WERI-Rb-1 (cell line): Measurements from ENCODE around the gene CANT1.

Experiments
- DNase-seq: peaks from one replicate; pipeline ENCODE4 v3.0.0-alpha.2; 2020
- H3K27ac ChIP-seq: fragments of 250-450 bp; sonication (Bioruptor Pico); 2 replicates; pipeline ENCODE4 v1.5.1; 2020; ENCODE audit warnings: mild to moderate bottlenecking, moderate library complexity
- H3K27me3 ChIP-seq: fragments of 250-450 bp; sonication (Bioruptor Pico); 2 replicates; pipeline ENCODE4 v1.5.1; 2021; ENCODE audit warnings: mild to moderate bottlenecking, low read depth, moderate library complexity; ENCODE audit not compliant: insufficient read depth, severe bottlenecking
- H3K36me3 ChIP-seq: fragments of 250-450 bp; sonication (Bioruptor Pico); 2 replicates; pipeline ENCODE4 v1.5.1; 2020; ENCODE audit warnings: mild to moderate bottlenecking, moderate library complexity
- H3K4me3 ChIP-seq: 2 replicates; pipeline ENCODE4 v1.5.1; 2011; ENCODE audit warnings: low read depth, mild to moderate bottlenecking, control low read depth, low read length
- H3K9me3 ChIP-seq: fragments of 250-450 bp; sonication (Bioruptor Pico); 2 replicates; pipeline ENCODE4 v1.5.1; 2021; ENCODE audit warnings: mild to moderate bottlenecking, moderate library complexity; ENCODE audit not compliant: severe bottlenecking
- TF ChIP-seq, protein P1 (sequence below): IDR thresholded peaks from 2 replicates; pipeline ENCODE4 v1.5.1; 2011; ENCODE audit warnings: low read depth, mild to moderate bottlenecking, control low read depth, inconsistent platforms, low read length

The CANT1 gene

DNA sequence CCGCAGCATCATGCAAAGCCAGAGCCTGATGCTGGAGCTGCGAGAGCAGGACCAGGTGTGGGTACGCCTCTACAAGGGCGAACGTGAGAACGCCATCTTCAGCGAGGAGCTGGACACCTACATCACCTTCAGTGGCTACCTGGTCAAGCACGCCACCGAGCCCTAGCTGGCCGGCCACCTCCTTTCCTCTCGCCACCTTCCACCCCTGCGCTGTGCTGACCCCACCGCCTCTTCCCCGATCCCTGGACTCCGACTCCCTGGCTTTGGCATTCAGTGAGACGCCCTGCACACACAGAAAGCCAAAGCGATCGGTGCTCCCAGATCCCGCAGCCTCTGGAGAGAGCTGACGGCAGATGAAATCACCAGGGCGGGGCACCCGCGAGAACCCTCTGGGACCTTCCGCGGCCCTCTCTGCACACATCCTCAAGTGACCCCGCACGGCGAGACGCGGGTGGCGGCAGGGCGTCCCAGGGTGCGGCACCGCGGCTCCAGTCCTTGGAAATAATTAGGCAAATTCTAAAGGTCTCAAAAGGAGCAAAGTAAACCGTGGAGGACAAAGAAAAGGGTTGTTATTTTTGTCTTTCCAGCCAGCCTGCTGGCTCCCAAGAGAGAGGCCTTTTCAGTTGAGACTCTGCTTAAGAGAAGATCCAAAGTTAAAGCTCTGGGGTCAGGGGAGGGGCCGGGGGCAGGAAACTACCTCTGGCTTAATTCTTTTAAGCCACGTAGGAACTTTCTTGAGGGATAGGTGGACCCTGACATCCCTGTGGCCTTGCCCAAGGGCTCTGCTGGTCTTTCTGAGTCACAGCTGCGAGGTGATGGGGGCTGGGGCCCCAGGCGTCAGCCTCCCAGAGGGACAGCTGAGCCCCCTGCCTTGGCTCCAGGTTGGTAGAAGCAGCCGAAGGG, 38.6 kb upstream of the CANT1 start:
- Histone ChIP-seq H3K4me3 (no peak overlapping the region), H3K27me3 (no peaks in the 10 kb centered on the region), H3K36me3 (no peaks in the 10 kb centered on the region), H3K9me3 (peaks cover 3% of the 10 kb centered on the region), H3K27ac (no peak overlapping the region)
- no peak for DNase-seq
- TF ChIP-seq, protein P1, sequence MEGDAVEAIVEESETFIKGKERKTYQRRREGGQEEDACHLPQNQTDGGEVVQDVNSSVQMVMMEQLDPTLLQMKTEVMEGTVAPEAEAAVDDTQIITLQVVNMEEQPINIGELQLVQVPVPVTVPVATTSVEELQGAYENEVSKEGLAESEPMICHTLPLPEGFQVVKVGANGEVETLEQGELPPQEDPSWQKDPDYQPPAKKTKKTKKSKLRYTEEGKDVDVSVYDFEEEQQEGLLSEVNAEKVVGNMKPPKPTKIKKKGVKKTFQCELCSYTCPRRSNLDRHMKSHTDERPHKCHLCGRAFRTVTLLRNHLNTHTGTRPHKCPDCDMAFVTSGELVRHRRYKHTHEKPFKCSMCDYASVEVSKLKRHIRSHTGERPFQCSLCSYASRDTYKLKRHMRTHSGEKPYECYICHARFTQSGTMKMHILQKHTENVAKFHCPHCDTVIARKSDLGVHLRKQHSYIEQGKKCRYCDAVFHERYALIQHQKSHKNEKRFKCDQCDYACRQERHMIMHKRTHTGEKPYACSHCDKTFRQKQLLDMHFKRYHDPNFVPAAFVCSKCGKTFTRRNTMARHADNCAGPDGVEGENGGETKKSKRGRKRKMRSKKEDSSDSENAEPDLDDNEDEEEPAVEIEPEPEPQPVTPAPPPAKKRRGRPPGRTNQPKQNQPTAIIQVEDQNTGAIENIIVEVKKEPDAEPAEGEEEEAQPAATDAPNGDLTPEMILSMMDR: no peak

DNA sequence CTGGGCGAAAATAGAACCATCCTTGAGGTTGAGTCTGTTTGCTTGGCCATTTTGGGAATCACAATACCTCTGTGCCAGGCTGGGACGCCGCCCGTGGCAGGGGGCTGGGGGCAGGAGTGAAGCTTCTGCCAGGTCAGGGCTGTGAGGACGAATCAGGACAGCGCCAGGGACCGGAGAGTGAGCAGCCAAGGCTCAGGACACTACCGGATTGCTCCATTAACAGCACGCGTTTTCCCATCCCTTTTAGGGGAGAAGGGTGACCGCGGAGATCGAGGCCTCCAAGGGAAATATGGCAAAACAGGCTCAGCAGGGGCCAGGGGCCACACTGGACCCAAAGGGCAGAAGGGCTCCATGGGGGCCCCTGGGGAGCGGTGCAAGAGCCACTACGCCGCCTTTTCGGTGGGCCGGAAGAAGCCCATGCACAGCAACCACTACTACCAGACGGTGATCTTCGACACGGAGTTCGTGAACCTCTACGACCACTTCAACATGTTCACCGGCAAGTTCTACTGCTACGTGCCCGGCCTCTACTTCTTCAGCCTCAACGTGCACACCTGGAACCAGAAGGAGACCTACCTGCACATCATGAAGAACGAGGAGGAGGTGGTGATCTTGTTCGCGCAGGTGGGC, 37.8 kb upstream of the CANT1 start:
- no peak for DNase-seq
- no peak overlapping the region for H3K4me3 ChIP-seq
- H3K36me3 ChIP-seq: no peaks in the 10 kb centered on the region
- no peak overlapping the region for H3K27ac ChIP-seq
- H3K9me3 ChIP-seq: peaks cover 3% of the 10 kb centered on the region
- TF ChIP-seq, protein P1: no peak
- no peaks in the 10 kb centered on the region for H3K27me3 ChIP-seq

DNA sequence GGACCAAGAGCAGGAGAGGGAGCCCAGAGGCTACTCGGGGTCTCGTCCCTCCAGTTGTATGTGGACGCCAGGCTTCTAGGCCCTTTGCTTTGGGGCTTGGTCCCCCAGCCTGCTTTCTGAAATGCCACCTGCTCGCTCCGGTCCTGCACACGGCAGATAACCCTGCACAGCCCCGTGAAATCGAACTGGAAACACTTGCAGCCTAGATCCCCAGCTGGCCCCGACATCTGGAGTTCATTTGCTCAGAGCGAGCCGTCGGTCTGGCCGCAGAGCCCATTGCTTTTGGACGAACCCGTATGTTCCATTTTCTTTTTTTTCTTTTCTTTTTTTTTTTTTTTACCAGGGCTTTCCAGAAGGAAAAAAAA, 37.3 kb upstream of the CANT1 start:
- peaks cover 3% of the 10 kb centered on the region for H3K9me3 ChIP-seq
- H3K27me3 ChIP-seq: no peaks in the 10 kb centered on the region
- H3K4me3 ChIP-seq: no peak overlapping the region
- no peak overlapping the region for H3K27ac ChIP-seq
- no peaks in the 10 kb centered on the region for H3K36me3 ChIP-seq
- TF ChIP-seq, protein P1: no peak
- no peak for DNase-seq

DNA sequence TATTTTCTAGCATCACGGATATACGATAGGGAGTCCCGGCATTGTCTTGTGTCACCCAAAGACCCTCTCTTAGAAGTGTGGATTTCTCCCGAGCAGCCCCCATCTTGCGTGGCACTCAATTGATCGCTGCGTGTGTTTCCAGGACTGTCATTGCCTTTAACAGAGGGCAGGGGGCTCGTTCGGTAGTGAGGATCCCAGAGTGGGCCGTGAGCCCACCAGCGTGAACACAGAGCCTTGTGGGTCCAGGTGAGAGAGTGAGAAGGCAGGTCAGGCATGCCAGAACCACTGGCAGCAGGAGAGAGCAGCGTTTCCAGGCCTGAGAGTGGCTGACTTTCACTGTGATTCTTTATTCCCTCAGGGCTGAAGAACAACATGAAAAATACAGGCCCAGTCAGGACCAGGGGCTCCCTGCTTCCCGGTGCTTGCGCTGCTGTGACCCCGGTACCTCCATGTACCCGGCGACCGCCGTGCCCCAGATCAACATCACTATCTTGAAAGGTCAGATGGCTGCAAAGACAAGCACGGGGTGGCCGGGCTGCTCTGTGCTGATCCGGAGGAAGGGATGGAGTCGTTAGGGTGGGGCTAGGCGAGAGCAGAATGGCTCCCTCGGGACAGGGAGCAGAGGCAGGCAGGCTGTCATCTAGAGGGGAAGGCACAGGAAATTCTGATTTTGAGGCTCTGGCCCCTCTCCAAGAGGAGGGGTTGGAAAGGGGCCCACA, 36.8 kb upstream of the CANT1 start:
- Histone ChIP-seq H3K27me3 (no peaks in the 10 kb centered on the region), H3K27ac (no peak overlapping the region), H3K36me3 (no peaks in the 10 kb centered on the region), H3K4me3 (no peak overlapping the region), H3K9me3 (peaks cover 3% of the 10 kb centered on the region)
- no peak for DNase-seq
- TF ChIP-seq, protein P1: no peak

GRCh38 chr17:79045842-79046196, 36.3 kb upstream of the CANT1 start:
- Histone ChIP-seq H3K36me3 (no peaks in the 10 kb centered on the region), H3K27me3 (no peaks in the 10 kb centered on the region), H3K9me3 (no peaks in the 10 kb centered on the region), H3K27ac (no peak overlapping the region), H3K4me3 (no peak overlapping the region)
- TF ChIP-seq, protein P1: peak; percentile 99
- DNase-seq: peak; percentile 87
